WTC11 (cell line): Measurements from ENCODE around the gene VIT. TPM values are rescaled to one million over a fixed set of nuclear protein-coding genes. Genes with fewer than 3 reads are reported as not detected.

Source experiments
- ATAC-seq: fragments of 200-7000 bp; cut with Tn5 transposase; 2 replicates; pipeline ENCODE4 v1.10.0; 2021; ENCODE audit warnings: mild to moderate bottlenecking, moderate library complexity
- CTCF ChIA-PET: fragments of 300-600 bp; sonication (Branson Sonifier 250); formaldehyde crosslinking; loops from one replicate; lab custom pipeline; 2021; ENCODE audit warnings: antibody characterized with exemption; lab: Charles Lee
- POLR2A ChIA-PET: fragments of 350-600 bp; sonication (Branson Sonifier 250); formaldehyde crosslinking; loops from one replicate; lab custom pipeline; 2021; ENCODE audit warnings: antibody characterized with exemption; lab: Charles Lee
- DNase-seq: peaks from one replicate; pipeline ENCODE4 v3.0.0; 2021; ENCODE audit warnings: low spot score
- H3K27ac Mint-ChIP-seq: 2 replicates; pipeline ENCODE4 v1.8.0; 2021; ENCODE audit warnings: mixed read lengths
- H3K27me3 Mint-ChIP-seq: 2 replicates; pipeline ENCODE4 v1.8.0; 2021; ENCODE audit warnings: low read depth, mild to moderate bottlenecking, moderate library complexity, mixed read lengths
- H3K36me3 Mint-ChIP-seq: 2 replicates; pipeline ENCODE4 v1.8.0; 2021; ENCODE audit warnings: mixed read lengths
- H3K4me1 Mint-ChIP-seq: 2 replicates; pipeline ENCODE4 v1.8.0; 2022; ENCODE audit warnings: mixed read lengths
- H3K4me3 Mint-ChIP-seq: 2 replicates; pipeline ENCODE4 v1.8.0; 2021; ENCODE audit warnings: mild to moderate bottlenecking, moderate library complexity, mixed read lengths
- H3K9me3 Mint-ChIP-seq: 2 replicates; pipeline ENCODE4 v1.8.0; 2021; ENCODE audit warnings: mixed read lengths
- AR ChIP-seq: fragments of 250-450 bp; sonication (Bioruptor Pico); IDR thresholded peaks from 2 replicates; pipeline ENCODE4 v1.9.0; 2021; ENCODE audit warnings: mild to moderate bottlenecking
- ARID4B ChIP-seq: sonication (generic); formaldehyde crosslinking; IDR thresholded peaks from 2 replicates; pipeline ENCODE4 v1.8.0; 2023; ENCODE audit warnings: missing genetic modification reagents, mild to moderate bottlenecking, borderline replicate concordance
- CBFB ChIP-seq: sonication (generic); formaldehyde crosslinking; IDR thresholded peaks from 2 replicates; pipeline ENCODE4 v1.8.1; 2022; ENCODE audit warnings: mild to moderate bottlenecking, low read depth, missing genetic modification reagents
- CTCF ChIP-seq: fragments of 200-600 bp; IDR thresholded peaks from 2 replicates; pipeline ENCODE4 v1.8.0; 2022; ENCODE audit warnings: antibody characterized with exemption
- EMX1 ChIP-seq: fragments of 250-450 bp; sonication (Bioruptor Pico); IDR thresholded peaks from 2 replicates; pipeline ENCODE4 v1.8.0; 2021; ENCODE audit warnings: mild to moderate bottlenecking
- ERG ChIP-seq: fragments of 250-450 bp; sonication (Bioruptor Pico); IDR thresholded peaks from 2 replicates; pipeline ENCODE4 v1.8.0; 2021; ENCODE audit warnings: mild to moderate bottlenecking
- ETV6 ChIP-seq: sonication (generic); formaldehyde crosslinking; IDR thresholded peaks from 2 replicates; pipeline ENCODE4 v1.8.1; 2022; ENCODE audit warnings: mild to moderate bottlenecking, missing genetic modification reagents
- GTF2I ChIP-seq: fragments of 250-450 bp; sonication (Bioruptor Pico); conservative IDR thresholded peaks from 2 replicates; pipeline ENCODE4 v1.4.0; 2021; ENCODE audit warnings: mild to moderate bottlenecking
- OVOL2 ChIP-seq: fragments of 250-450 bp; sonication (Bioruptor Pico); IDR thresholded peaks from 2 replicates; pipeline ENCODE4 v1.9.0; 2021; ENCODE audit warnings: mild to moderate bottlenecking, borderline replicate concordance
- PRRX2 ChIP-seq: fragments of 250-450 bp; sonication (Bioruptor Pico); IDR thresholded peaks from 2 replicates; pipeline ENCODE4 v1.8.0; 2021; ENCODE audit warnings: mild to moderate bottlenecking
- RELA ChIP-seq: sonication (generic); formaldehyde crosslinking; IDR thresholded peaks from 2 replicates; pipeline ENCODE4 v1.8.1; 2022; ENCODE audit warnings: missing genetic modification reagents, mild to moderate bottlenecking, borderline replicate concordance
- RORB ChIP-seq: fragments of 250-450 bp; sonication (Bioruptor Pico); IDR thresholded peaks from 2 replicates; pipeline ENCODE4 v1.9.0; 2021; ENCODE audit warnings: mild to moderate bottlenecking
- TEAD4 ChIP-seq: sonication (generic); formaldehyde crosslinking; IDR thresholded peaks from 2 replicates; pipeline ENCODE4 v1.8.0; 2022; ENCODE audit warnings: mild to moderate bottlenecking, missing genetic modification reagents
- USF1 ChIP-seq: sonication (generic); formaldehyde crosslinking; IDR thresholded peaks from 2 replicates; pipeline ENCODE4 v1.8.0; 2022; ENCODE audit warnings: mild to moderate bottlenecking, missing genetic modification reagents
- ZMAT4 ChIP-seq: fragments of 250-450 bp; sonication (Bioruptor Pico); IDR thresholded peaks from 2 replicates; pipeline ENCODE4 v1.9.0; 2021; ENCODE audit warnings: mild to moderate bottlenecking
- ZNF317 ChIP-seq: sonication (generic); formaldehyde crosslinking; IDR thresholded peaks from 2 replicates; pipeline ENCODE4 v1.8.1; 2023; ENCODE audit warnings: low read depth, mild to moderate bottlenecking, moderate library complexity, missing genetic modification reagents, borderline replicate concordance
- total RNA-seq: library from RNA; stranded (reverse); gene quantifications from 3 replicates; pipeline ENCODE4 v1.2.3, GENCODE V29; 2021

The VIT gene
- total RNA-seq, 1 experiment from 2014 or later = 0.46 TPM

- H3K36me3 Mint-ChIP-seq = no peaks in the 10 kb centered on the region
- no peak for ATAC-seq
- TF ChIP-seq ZNF317 (CRISPR knock-in tag) (no peak), AR (CRISPR knock-in tag) (no peak), ZMAT4 (CRISPR knock-in tag) (no peak), ERG (CRISPR knock-in tag) (no peak)
- TF ChIP-seq, all 79 proteins: peak for 0
- no peaks in the 10 kb centered on the region for H3K9me3 Mint-ChIP-seq
- H3K27me3 Mint-ChIP-seq = no peaks in the 10 kb centered on the region
- no peak for DNase-seq
- peaks cover 7% of the 10 kb centered on the region for H3K4me1 Mint-ChIP-seq
- H3K27ac Mint-ChIP-seq = no peak overlapping the region
- H3K4me3 Mint-ChIP-seq = no peak overlapping the region
- ChIA-PET POLR2A (no interaction called here), CTCF (interaction anchor here (1.7 to 5.9 kb wide), 2 partner anchors 8 to 11 kb away, joined by 4 to 48 read pairs; no protein-coding TSS in a partner anchor)
Measured at GRCh38 chr2:36773947-36774346, 77.4 kb downstream of the VIT start.

GRCh38 chr2:36775261-36775660, 78.8 kb downstream of the VIT start:
- ChIA-PET POLR2A (no interaction called here), CTCF (interaction anchor here (1.1 to 5.9 kb wide), 2 partner anchors 10 to 453 kb away, joined by 3 to 48 read pairs; no protein-coding TSS in a partner anchor)
- ATAC-seq = no peak
- Mint-ChIP-seq H3K9me3 (no peaks in the 10 kb centered on the region), H3K36me3 (no peaks in the 10 kb centered on the region), H3K4me3 (no peak overlapping the region), H3K27me3 (no peaks in the 10 kb centered on the region), H3K4me1 (peaks cover 4% of the 10 kb centered on the region), H3K27ac (no peak overlapping the region)
- DNase-seq = no peak
- no peak for TF ChIP-seq ETV6 (CRISPR knock-in tag)
- no peak for TF ChIP-seq CBFB (CRISPR knock-in tag)
- TF ChIP-seq RORB = no peak
- TF ChIP-seq OVOL2 (CRISPR knock-in tag) = no peak
- TF ChIP-seq TEAD4 (CRISPR knock-in tag) = no peak
- TF ChIP-seq GTF2I = no peak

GRCh38 chr2:36775806-36776205, 79.3 kb downstream of the VIT start:
- POLR2A ChIA-PET = no interaction called here
- no peak overlapping the region for H3K27ac Mint-ChIP-seq

More at GRCh38 chr2:36775806-36776205, 79.3 kb downstream of the VIT start:
- ATAC-seq (no peak), DNase-seq (no peak)
- no peak for TF ChIP-seq PRRX2 (CRISPR knock-in tag)
- no peak for TF ChIP-seq RELA (CRISPR knock-in tag)
- no peak for TF ChIP-seq ZMAT4 (CRISPR knock-in tag)
- TF ChIP-seq ARID4B = no peak
- TF ChIP-seq EMX1 (CRISPR knock-in tag) = no peak
- TF ChIP-seq CTCF = no peak
- TF ChIP-seq USF1 (CRISPR knock-in tag) = no peak
- Mint-ChIP-seq H3K4me1 (peaks cover 5% of the 10 kb centered on the region), H3K4me3 (no peak overlapping the region), H3K36me3 (no peaks in the 10 kb centered on the region), H3K9me3 (no peaks in the 10 kb centered on the region), H3K27me3 (no peaks in the 10 kb centered on the region)
- CTCF ChIA-PET = interaction anchor here (1.1 to 5.9 kb wide), 2 partner anchors 10 to 454 kb away, joined by 3 to 48 read pairs; no protein-coding TSS in a partner anchor
